ENCODE measurements around the gene UTS2R. TPM values are rescaled to one million over a fixed set of nuclear protein-coding genes. Genes with fewer than 3 reads are reported as not detected.
"Not testable (repeated sequence)": the region's sequence is repeated elsewhere in the genome, so short reads cannot be mapped to it uniquely, and the experiment has no call there.

Gene UTS2R
- total RNA-seq, 1 donor from 2014 or later, result 0.22 TPM

GRCh38 chr17:82380860-82381702, 9.5 kb downstream of the UTS2R start:
- no peak for TF ChIP-seq CTCF (IDR thresholded peaks at IDR 0.05; ENCODE audit: unreplicated experiment)
- Mint-ChIP-seq H3K4me3 (ENCODE audit: low read depth) (no peak overlapping the region), H3K9me3 (ENCODE audit: low read depth) (no peaks in the 10 kb centered on the region), H3K4me1 (ENCODE audit: low read depth) (no peaks in the 10 kb centered on the region), H3K27ac (no peak overlapping the region), H3K27me3 (peaks cover 21% of the 10 kb centered on the region), H3K36me3 (ENCODE audit: insufficient read depth) (no peaks in the 10 kb centered on the region)
- no peak for DNase-seq (ENCODE audit: low spot score, unreplicated experiment)

GRCh38 chr17:82381703-82382009, 10.1 kb downstream of the UTS2R start:
- H3K27ac Mint-ChIP-seq; H3K4me3 Mint-ChIP-seq (ENCODE audit: low read depth); H3K36me3 Mint-ChIP-seq (ENCODE audit: insufficient read depth); H3K9me3 Mint-ChIP-seq (ENCODE audit: low read depth); DNase-seq (ENCODE audit: low spot score, unreplicated experiment); H3K4me1 Mint-ChIP-seq (ENCODE audit: low read depth): not testable (repeated sequence)
- peaks cover 21% of the 10 kb centered on the region for H3K27me3 Mint-ChIP-seq

GRCh38 chr17:82382220-82382932, 10.8 kb downstream of the UTS2R start:
- peaks cover 21% of the 10 kb centered on the region for H3K27me3 Mint-ChIP-seq
- DNase-seq (ENCODE audit: low spot score, unreplicated experiment); H3K4me3 Mint-ChIP-seq (ENCODE audit: low read depth); H3K27ac Mint-ChIP-seq; H3K9me3 Mint-ChIP-seq (ENCODE audit: low read depth); H3K4me1 Mint-ChIP-seq (ENCODE audit: low read depth); H3K36me3 Mint-ChIP-seq (ENCODE audit: insufficient read depth): not testable (repeated sequence)

GRCh38 chr17:82382933-82383255, 11.3 kb downstream of the UTS2R start:
- Mint-ChIP-seq H3K9me3 (ENCODE audit: low read depth) (no peaks in the 10 kb centered on the region), H3K27ac (no peak overlapping the region), H3K4me3 (ENCODE audit: low read depth) (no peak overlapping the region), H3K4me1 (ENCODE audit: low read depth) (no peaks in the 10 kb centered on the region), H3K36me3 (ENCODE audit: insufficient read depth) (no peaks in the 10 kb centered on the region), H3K27me3 (peaks cover 25% of the 10 kb centered on the region)
- DNase-seq (ENCODE audit: low spot score, unreplicated experiment), result no peak
- TF ChIP-seq CTCF (IDR thresholded peaks at IDR 0.05; ENCODE audit: unreplicated experiment), result no peak

- Mint-ChIP-seq H3K27me3 (peaks cover 25% of the 10 kb centered on the region), H3K4me3 (ENCODE audit: low read depth) (no peak overlapping the region), H3K4me1 (ENCODE audit: low read depth) (no peaks in the 10 kb centered on the region), H3K36me3 (ENCODE audit: insufficient read depth) (no peaks in the 10 kb centered on the region), H3K9me3 (ENCODE audit: low read depth) (no peaks in the 10 kb centered on the region), H3K27ac (no peak overlapping the region)
- TF ChIP-seq CTCF (IDR thresholded peaks at IDR 0.05; ENCODE audit: unreplicated experiment), result no peak
- no peak for DNase-seq (ENCODE audit: low spot score, unreplicated experiment)
Measured at GRCh38 chr17:82383411-82383810, 11.8 kb downstream of the UTS2R start.

- Mint-ChIP-seq H3K27ac (no peak overlapping the region), H3K27me3 (peaks cover 22% of the 10 kb centered on the region), H3K4me1 (ENCODE audit: low read depth) (no peaks in the 10 kb centered on the region), H3K36me3 (ENCODE audit: insufficient read depth) (no peaks in the 10 kb centered on the region), H3K9me3 (ENCODE audit: low read depth) (no peaks in the 10 kb centered on the region), H3K4me3 (ENCODE audit: low read depth) (no peak overlapping the region)
- no peak for DNase-seq (ENCODE audit: low spot score, unreplicated experiment)
- no peak for TF ChIP-seq CTCF (IDR thresholded peaks at IDR 0.05; ENCODE audit: unreplicated experiment)
Measured at GRCh38 chr17:82384051-82384729, 12.6 kb downstream of the UTS2R start.

Data from progenitor cell of endocrine pancreas (in vitro differentiated cells).